ENCODE measurements around the gene FARS2. TPM values are rescaled to one million over a fixed set of nuclear protein-coding genes. Genes with fewer than 3 reads are reported as not detected.
A peak's percentile ranks its signal among the peaks of the same experiment; 100 is the strongest.

The FARS2 gene
- polyA plus RNA-seq, 2 donors: 5.0 to 10.5 TPM

- no peak overlapping the region for H3K27ac ChIP-seq (ENCODE audit: low read depth in 2 of 2, low read length in 1 of 2)
- no peaks in the 10 kb centered on the region for H3K4me1 ChIP-seq (ENCODE audit: control insufficient read depth in 2 of 2, insufficient read depth in 2 of 2, low read length in 1 of 2)
- H3K4me3 ChIP-seq (ENCODE audit: low read depth in 1 of 2, low read length in 2 of 2): no peak overlapping the region
- WGBS, 2 donors: 89 to 91% methylated on average over 8 of the region's 8 CpGs
- H3K9me3 ChIP-seq (ENCODE audit: control insufficient read depth in 2 of 2, insufficient read depth in 1 of 2, low read depth in 1 of 2, low read length in 1 of 2): no peaks in the 10 kb centered on the region
- H3K36me3 ChIP-seq (ENCODE audit: control insufficient read depth in 2 of 2, insufficient read depth in 2 of 2, low read length in 1 of 2): no peaks in the 10 kb centered on the region
- H3K27me3 ChIP-seq (ENCODE audit: control insufficient read depth in 1 of 2, insufficient read depth in 2 of 2, low read length in 2 of 2): no peaks in the 10 kb centered on the region
These were observed 403.9 kb downstream of the FARS2 start for GRCh38 chr6:5665173-5665572.

GRCh38 chr6:5665667-5666066 is 404.4 kb downstream of the FARS2 start:
- no peak overlapping the region for H3K4me3 ChIP-seq (ENCODE audit: low read depth in 1 of 2, low read length in 2 of 2)
- H3K9me3 ChIP-seq (ENCODE audit: control insufficient read depth in 2 of 2, insufficient read depth in 1 of 2, low read depth in 1 of 2, low read length in 1 of 2): no peaks in the 10 kb centered on the region
- no peak overlapping the region for H3K27ac ChIP-seq (ENCODE audit: low read depth in 2 of 2, low read length in 1 of 2)
- H3K4me1 ChIP-seq (ENCODE audit: control insufficient read depth in 2 of 2, insufficient read depth in 2 of 2, low read length in 1 of 2): no peaks in the 10 kb centered on the region
- H3K36me3 ChIP-seq (ENCODE audit: control insufficient read depth in 2 of 2, insufficient read depth in 2 of 2, low read length in 1 of 2): no peaks in the 10 kb centered on the region
- H3K27me3 ChIP-seq (ENCODE audit: control insufficient read depth in 1 of 2, insufficient read depth in 2 of 2, low read length in 2 of 2): no peaks in the 10 kb centered on the region
- WGBS, 2 donors: 89 to 94% methylated on average over 2 of the region's 2 CpGs

- no peak overlapping the region for H3K27ac ChIP-seq (ENCODE audit: low read depth in 2 of 2, low read length in 1 of 2)
- H3K36me3 ChIP-seq (ENCODE audit: control insufficient read depth in 2 of 2, insufficient read depth in 2 of 2, low read length in 1 of 2): no peaks in the 10 kb centered on the region
- H3K4me3 ChIP-seq (ENCODE audit: low read depth in 1 of 2, low read length in 2 of 2): no peak overlapping the region
- H3K4me1 ChIP-seq (ENCODE audit: control insufficient read depth in 2 of 2, insufficient read depth in 2 of 2, low read length in 1 of 2): no peaks in the 10 kb centered on the region
- no peaks in the 10 kb centered on the region for H3K9me3 ChIP-seq (ENCODE audit: control insufficient read depth in 2 of 2, insufficient read depth in 1 of 2, low read depth in 1 of 2, low read length in 1 of 2)
- WGBS, 2 donors: 93 to 98% methylated on average over 7 of the region's 7 CpGs
- no peaks in the 10 kb centered on the region for H3K27me3 ChIP-seq (ENCODE audit: control insufficient read depth in 1 of 2, insufficient read depth in 2 of 2, low read length in 2 of 2)
These were observed 405.4 kb downstream of the FARS2 start for GRCh38 chr6:5666695-5667094.

GRCh38 chr6:5667737-5668136 is 406.4 kb downstream of the FARS2 start:
- Histone ChIP-seq H3K27me3 (ENCODE audit: control insufficient read depth in 1 of 2, insufficient read depth in 2 of 2, low read length in 2 of 2) (no peaks in the 10 kb centered on the region), H3K36me3 (ENCODE audit: control insufficient read depth in 2 of 2, insufficient read depth in 2 of 2, low read length in 1 of 2) (no peaks in the 10 kb centered on the region), H3K4me3 (ENCODE audit: low read depth in 1 of 2, low read length in 2 of 2) (no peak overlapping the region), H3K4me1 (ENCODE audit: control insufficient read depth in 2 of 2, insufficient read depth in 2 of 2, low read length in 1 of 2) (no peaks in the 10 kb centered on the region), H3K9me3 (ENCODE audit: control insufficient read depth in 2 of 2, insufficient read depth in 1 of 2, low read depth in 1 of 2, low read length in 1 of 2) (no peaks in the 10 kb centered on the region), H3K27ac (ENCODE audit: low read depth in 2 of 2, low read length in 1 of 2) (no peak overlapping the region)
- WGBS, 2 donors: 62 to 67% methylated on average over 5 of the region's 5 CpGs

GRCh38 chr6:5670381-5670780 is 409.1 kb downstream of the FARS2 start:
- H3K4me1 ChIP-seq (ENCODE audit: control insufficient read depth in 2 of 2, insufficient read depth in 2 of 2, low read length in 1 of 2): no peaks in the 10 kb centered on the region
- no peak overlapping the region for H3K4me3 ChIP-seq (ENCODE audit: low read depth in 1 of 2, low read length in 2 of 2)
- no peaks in the 10 kb centered on the region for H3K9me3 ChIP-seq (ENCODE audit: control insufficient read depth in 2 of 2, insufficient read depth in 1 of 2, low read depth in 1 of 2, low read length in 1 of 2)
- WGBS, 2 donors: 55 to 78% methylated on average over 2 of the region's 2 CpGs
- H3K36me3 ChIP-seq (ENCODE audit: control insufficient read depth in 2 of 2, insufficient read depth in 2 of 2, low read length in 1 of 2): no peaks in the 10 kb centered on the region
- H3K27me3 ChIP-seq (ENCODE audit: control insufficient read depth in 1 of 2, insufficient read depth in 2 of 2, low read length in 2 of 2): no peaks in the 10 kb centered on the region
- no peak overlapping the region for H3K27ac ChIP-seq (ENCODE audit: low read depth in 2 of 2, low read length in 1 of 2)

GRCh38 chr6:5670811-5671561 is 409.7 kb downstream of the FARS2 start:
- Histone ChIP-seq H3K4me1 (ENCODE audit: control insufficient read depth in 2 of 2, insufficient read depth in 2 of 2, low read length in 1 of 2) (no peaks in the 10 kb centered on the region), H3K27me3 (ENCODE audit: control insufficient read depth in 1 of 2, insufficient read depth in 2 of 2, low read length in 2 of 2) (no peaks in the 10 kb centered on the region), H3K4me3 (ENCODE audit: low read depth in 1 of 2, low read length in 2 of 2) (no peak overlapping the region), H3K9me3 (ENCODE audit: control insufficient read depth in 2 of 2, insufficient read depth in 1 of 2, low read depth in 1 of 2, low read length in 1 of 2) (no peaks in the 10 kb centered on the region), H3K27ac (ENCODE audit: low read depth in 2 of 2, low read length in 1 of 2) (peak overlapping the region in 1 of 2 donors; percentile 7), H3K36me3 (ENCODE audit: control insufficient read depth in 2 of 2, insufficient read depth in 2 of 2, low read length in 1 of 2) (no peaks in the 10 kb centered on the region)
- 63 to 64% methylated on average over 7 of the region's 7 CpGs for WGBS, 2 donors

GRCh38 chr6:5671601-5672559 is 410.6 kb downstream of the FARS2 start:
- Histone ChIP-seq H3K27me3 (ENCODE audit: control insufficient read depth in 1 of 2, insufficient read depth in 2 of 2, low read length in 2 of 2) (no peaks in the 10 kb centered on the region), H3K4me3 (ENCODE audit: low read depth in 1 of 2, low read length in 2 of 2) (no peak overlapping the region), H3K27ac (ENCODE audit: low read depth in 2 of 2, low read length in 1 of 2) (peak overlapping the region in 1 of 2 donors; percentile 24), H3K36me3 (ENCODE audit: control insufficient read depth in 2 of 2, insufficient read depth in 2 of 2, low read length in 1 of 2) (no peaks in the 10 kb centered on the region), H3K9me3 (ENCODE audit: control insufficient read depth in 2 of 2, insufficient read depth in 1 of 2, low read depth in 1 of 2, low read length in 1 of 2) (no peaks in the 10 kb centered on the region), H3K4me1 (ENCODE audit: control insufficient read depth in 2 of 2, insufficient read depth in 2 of 2, low read length in 1 of 2) (no peaks in the 10 kb centered on the region)
- WGBS, 2 donors: 82 to 90% methylated on average over 22 of the region's 22 CpGs

GRCh38 chr6:5672581-5673011 is 411.3 kb downstream of the FARS2 start:
- Histone ChIP-seq H3K4me3 (ENCODE audit: low read depth in 1 of 2, low read length in 2 of 2) (no peak overlapping the region), H3K27ac (ENCODE audit: low read depth in 2 of 2, low read length in 1 of 2) (no peak overlapping the region), H3K4me1 (ENCODE audit: control insufficient read depth in 2 of 2, insufficient read depth in 2 of 2, low read length in 1 of 2) (no peaks in the 10 kb centered on the region), H3K36me3 (ENCODE audit: control insufficient read depth in 2 of 2, insufficient read depth in 2 of 2, low read length in 1 of 2) (no peaks in the 10 kb centered on the region), H3K9me3 (ENCODE audit: control insufficient read depth in 2 of 2, insufficient read depth in 1 of 2, low read depth in 1 of 2, low read length in 1 of 2) (no peaks in the 10 kb centered on the region), H3K27me3 (ENCODE audit: control insufficient read depth in 1 of 2, insufficient read depth in 2 of 2, low read length in 2 of 2) (no peaks in the 10 kb centered on the region)
- WGBS, 2 donors: 59 to 69% methylated on average over 3 of the region's 3 CpGs

GRCh38 chr6:5673019-5673790 is 411.9 kb downstream of the FARS2 start:
- no peaks in the 10 kb centered on the region for H3K36me3 ChIP-seq (ENCODE audit: control insufficient read depth in 2 of 2, insufficient read depth in 2 of 2, low read length in 1 of 2)
- no peaks in the 10 kb centered on the region for H3K4me1 ChIP-seq (ENCODE audit: control insufficient read depth in 2 of 2, insufficient read depth in 2 of 2, low read length in 1 of 2)
- H3K9me3 ChIP-seq (ENCODE audit: control insufficient read depth in 2 of 2, insufficient read depth in 1 of 2, low read depth in 1 of 2, low read length in 1 of 2): no peaks in the 10 kb centered on the region
- H3K27me3 ChIP-seq (ENCODE audit: control insufficient read depth in 1 of 2, insufficient read depth in 2 of 2, low read length in 2 of 2): no peaks in the 10 kb centered on the region
- H3K27ac ChIP-seq (ENCODE audit: low read depth in 2 of 2, low read length in 1 of 2): peak overlapping the region in 1 of 2 donors; percentile 37
- 87 to 89% methylated on average over 13 of the region's 13 CpGs for WGBS, 2 donors
- H3K4me3 ChIP-seq (ENCODE audit: low read depth in 1 of 2, low read length in 2 of 2): no peak overlapping the region

Measured in esophagus (tissue), 2 donors.